ENCODE results near the gene NKX2-4. TPM values are rescaled to one million over a fixed set of nuclear protein-coding genes. Genes with fewer than 3 reads are reported as not detected.

The NKX2-4 gene
- total and polyA plus RNA-seq, 3 donors from 2014 or later, result 0.99 to 6.3 (median 5.1) TPM

DNA sequence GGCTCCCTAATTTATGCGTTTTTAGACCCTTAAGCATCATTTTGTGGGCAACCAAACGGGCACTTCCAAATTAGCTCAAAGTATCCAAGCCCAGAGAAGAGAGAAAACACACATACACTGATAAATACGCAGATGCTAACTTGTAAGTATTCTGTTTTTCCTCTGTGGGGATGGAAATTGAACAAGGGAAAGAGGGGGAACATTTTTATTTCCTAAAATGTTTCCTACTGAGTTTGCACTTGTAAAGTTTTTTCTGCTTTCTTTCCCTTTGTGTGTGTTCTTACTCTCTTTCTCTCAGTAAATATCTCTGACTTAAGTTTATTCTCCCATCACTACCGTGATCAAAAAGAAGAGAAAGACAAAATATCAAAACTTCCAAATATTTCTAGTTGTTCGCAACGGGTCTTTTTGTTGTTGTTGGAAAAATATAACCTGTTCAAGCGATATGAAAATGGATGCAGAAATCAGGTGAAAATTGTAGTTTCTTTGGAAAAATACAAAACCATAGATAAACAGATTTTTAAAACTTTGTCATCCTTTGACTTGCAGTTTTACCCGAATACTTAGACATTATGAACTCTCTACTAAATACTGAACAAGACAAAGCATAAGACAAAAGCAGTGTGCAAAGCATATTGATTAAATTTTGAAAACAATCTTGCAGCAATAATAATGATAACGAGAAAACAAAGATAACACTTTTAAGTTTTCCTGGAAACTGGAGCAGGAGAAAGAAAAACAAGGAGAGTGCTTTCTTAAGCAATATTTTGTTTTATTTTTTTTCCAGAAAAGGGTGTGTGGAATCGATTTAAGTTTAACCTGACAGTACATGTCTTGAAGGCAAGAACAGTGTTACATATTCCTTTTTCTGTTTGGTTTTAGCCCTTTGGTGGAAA is 1.0 kb upstream of the NKX2-4 start:
- 22 to 26% methylated on average over 10 of the region's 10 CpGs for WGBS, 2 donors
- intact Hi-C loops (cut with DNase I; ENCODE audit: low total_unique reads), result no loop called here
- TF ChIP-seq POLR2A (IDR thresholded peaks at IDR 0.05), result no peak
- TF ChIP-seq CTCF (IDR thresholded peaks at IDR 0.05), result no peak
- no peaks in the 10 kb centered on the region for H3K4me1 ChIP-seq
- no peak overlapping the region for H3K27ac ChIP-seq
- no peaks in the 10 kb centered on the region for H3K27me3 ChIP-seq
- no peaks in the 10 kb centered on the region for H3K9me3 ChIP-seq
- H3K36me3 ChIP-seq (ENCODE audit: low read depth, missing control alignments), result no peaks in the 10 kb centered on the region
- peak overlapping the region; percentile 42 to 56 for H3K4me3 ChIP-seq
- no peak for DNase-seq

GRCh38 chr20:21396599-21397340 is 556 bp downstream of the NKX2-4 start:
- peak; percentile 35 for DNase-seq
- Histone ChIP-seq H3K9me3 (no peaks in the 10 kb centered on the region), H3K4me1 (no peaks in the 10 kb centered on the region), H3K27me3 (no peaks in the 10 kb centered on the region), H3K4me3 (peak overlapping the region; percentile 53 to 56), H3K36me3 (ENCODE audit: low read depth, missing control alignments) (no peaks in the 10 kb centered on the region), H3K27ac (peak overlapping the region in 1 of 2 donors; percentile 68)
- intact Hi-C loops (cut with DNase I; ENCODE audit: low total_unique reads), result no loop called here
- no peak for TF ChIP-seq POLR2A (IDR thresholded peaks at IDR 0.05)
- no peak for TF ChIP-seq CTCF (IDR thresholded peaks at IDR 0.05)
- WGBS, 2 donors, result 3 to 9% methylated on average over 7 to 50 of the region's 116 CpGs

DNA sequence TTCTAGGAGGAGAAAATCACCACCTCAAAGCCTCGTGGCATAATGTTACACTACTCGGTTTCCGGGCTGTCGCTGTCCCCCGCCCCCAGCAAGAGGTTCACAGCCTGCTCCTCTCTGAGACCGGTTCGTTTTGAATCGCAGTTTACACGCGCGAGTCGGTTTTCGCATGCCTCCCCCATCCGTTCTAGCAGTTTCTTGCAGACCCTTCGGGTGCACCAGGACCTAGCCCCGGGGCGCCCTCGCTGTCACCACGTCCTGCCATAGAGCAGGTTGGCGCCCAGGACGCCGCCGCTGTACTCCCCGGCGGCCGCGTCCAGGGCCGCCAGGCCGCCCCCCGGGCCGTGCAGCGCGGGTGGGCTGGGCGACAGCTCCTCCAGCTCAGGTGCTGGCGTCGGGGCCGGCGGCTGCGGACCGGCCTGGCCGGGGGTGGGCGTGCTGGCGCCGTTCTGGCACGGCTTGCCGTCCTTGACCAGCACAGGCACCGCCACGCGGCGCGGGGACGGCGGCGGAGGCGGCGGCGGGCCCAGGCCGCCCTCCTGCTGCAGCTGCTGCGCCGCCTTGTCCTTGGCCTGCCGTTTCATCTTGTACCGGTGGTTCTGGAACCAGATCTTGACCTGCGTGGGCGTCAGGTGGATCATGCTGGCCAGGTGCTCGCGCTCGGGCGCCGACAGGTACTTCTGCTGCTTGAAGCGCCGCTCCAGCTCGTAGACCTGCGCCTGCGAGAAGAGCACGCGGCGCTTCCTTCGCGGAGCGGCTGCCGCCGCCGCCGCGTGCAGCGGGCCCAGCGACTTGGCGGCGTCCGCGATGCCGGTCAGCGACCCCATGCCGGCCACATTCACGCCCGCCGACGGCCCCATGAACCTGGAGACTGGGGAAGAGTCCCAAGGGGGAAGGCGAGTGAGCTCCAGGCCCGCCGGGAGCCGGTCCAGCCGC is 1.4 kb downstream of the NKX2-4 start:
- Histone ChIP-seq H3K27me3 (no peaks in the 10 kb centered on the region), H3K27ac (peak overlapping the region in 1 of 2 donors; percentile 68), H3K4me3 (peak overlapping the region; percentile 53 to 56), H3K9me3 (no peaks in the 10 kb centered on the region), H3K36me3 (ENCODE audit: low read depth, missing control alignments) (no peaks in the 10 kb centered on the region), H3K4me1 (no peaks in the 10 kb centered on the region)
- intact Hi-C loops (cut with DNase I; ENCODE audit: low total_unique reads), result no loop called here
- peak; percentile 36 for DNase-seq
- 4 to 5% methylated on average over 19 to 86 of the region's 103 CpGs for WGBS, 2 donors
- no peak for TF ChIP-seq POLR2A (IDR thresholded peaks at IDR 0.05)
- no peak for TF ChIP-seq CTCF (IDR thresholded peaks at IDR 0.05)

DNA sequence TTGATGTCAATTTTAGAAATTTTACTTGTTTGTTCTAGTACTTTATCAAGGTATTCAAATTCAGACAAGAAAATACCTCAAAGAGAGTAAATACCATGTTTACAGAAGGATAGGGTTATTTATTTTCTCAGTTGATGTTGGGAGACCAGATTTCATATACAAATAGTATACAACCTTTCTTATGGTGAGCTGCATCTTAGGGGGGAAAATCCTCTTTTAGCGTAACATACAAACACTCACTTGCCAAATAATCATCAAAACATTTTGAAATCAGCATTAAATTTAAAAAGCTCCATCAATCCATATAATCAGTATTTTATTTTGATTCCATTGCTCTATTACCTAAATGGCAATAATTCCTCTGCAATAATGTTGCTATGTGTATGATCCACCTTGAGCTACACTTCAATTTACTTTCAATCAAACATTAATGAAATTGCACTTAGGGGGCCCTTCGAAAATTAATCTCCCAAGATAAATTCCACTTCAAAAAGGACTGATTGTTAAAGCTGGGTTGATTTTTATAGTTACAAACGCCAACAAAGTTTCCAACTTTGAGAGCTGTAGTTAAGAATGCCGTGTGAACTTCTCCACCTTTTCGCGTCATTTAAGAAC is 2.2 kb downstream of the NKX2-4 start:
- no peak for DNase-seq
- WGBS, 2 donors, result 18 to 22% methylated on average over 6 of the region's 6 CpGs
- TF ChIP-seq CTCF (IDR thresholded peaks at IDR 0.05) (no peak), POLR2A (IDR thresholded peaks at IDR 0.05) (no peak)

More for the DNA sequence above, 2.2 kb downstream of the NKX2-4 start:
- no peak overlapping the region for H3K4me3 ChIP-seq
- no peaks in the 10 kb centered on the region for H3K27me3 ChIP-seq
- intact Hi-C loops (cut with DNase I; ENCODE audit: low total_unique reads), result no loop called here
- no peaks in the 10 kb centered on the region for H3K4me1 ChIP-seq
- H3K36me3 ChIP-seq (ENCODE audit: low read depth, missing control alignments), result no peaks in the 10 kb centered on the region
- no peaks in the 10 kb centered on the region for H3K9me3 ChIP-seq
- no peak overlapping the region for H3K27ac ChIP-seq
